ENCODE results near the gene TEAD2.

TEAD2 gene

DNA sequence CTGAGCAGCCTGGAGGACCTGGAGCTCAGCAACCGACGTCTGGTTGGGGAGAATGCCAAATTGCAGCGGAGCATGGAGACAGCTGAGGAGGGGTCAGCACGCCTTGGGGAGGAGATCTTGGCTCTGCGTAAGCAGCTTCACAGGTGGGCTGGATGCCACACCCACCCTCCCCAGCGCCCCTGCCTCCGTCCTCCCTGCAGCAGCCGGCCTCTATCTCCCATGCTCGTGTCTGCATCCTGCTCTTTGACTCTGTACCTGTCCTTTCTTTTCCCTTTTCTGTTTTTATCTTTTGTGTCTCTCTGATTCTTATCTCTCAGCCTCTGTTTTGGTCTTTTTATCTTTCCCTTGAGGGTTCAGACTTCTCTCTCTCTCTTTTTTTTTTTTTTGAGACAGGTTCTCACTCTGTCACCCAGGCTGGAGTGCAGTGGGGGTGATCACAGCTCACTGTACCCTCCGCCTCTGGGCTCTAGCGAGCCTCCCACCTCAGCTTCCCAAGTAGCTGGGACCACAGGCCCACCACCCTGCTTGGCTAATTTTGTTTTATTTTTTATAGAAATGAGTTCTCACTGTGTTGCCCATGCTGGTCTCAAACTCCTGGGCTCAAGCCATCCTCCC lies 35.9 kb upstream of the TEAD2 start:
- H3F3A ChIP-seq (ENCODE audit: control insufficient read depth, insufficient read depth): peaks cover 2% of the 10 kb centered on the region; the same call in 1 of the 2 replicates
- no peak overlapping the region for H3K4me2 ChIP-seq (ENCODE audit: low read length)
- H3K79me2 ChIP-seq (ENCODE audit: control insufficient read depth, low read length): no peaks in the 10 kb centered on the region
- no peak overlapping the region for H3K4me3 ChIP-seq (ENCODE audit: low read length)
- no peaks in the 10 kb centered on the region for H4K20me1 ChIP-seq (ENCODE audit: control insufficient read depth, insufficient read depth, low read depth, low read length)
- no peaks in the 10 kb centered on the region for H3K27me3 ChIP-seq (ENCODE audit: control insufficient read depth, low read length)
- no peaks in the 10 kb centered on the region for H3K9me2 ChIP-seq (replicated peaks; ENCODE audit: control insufficient read depth, low read length)
- TF ChIP-seq, protein P1, sequence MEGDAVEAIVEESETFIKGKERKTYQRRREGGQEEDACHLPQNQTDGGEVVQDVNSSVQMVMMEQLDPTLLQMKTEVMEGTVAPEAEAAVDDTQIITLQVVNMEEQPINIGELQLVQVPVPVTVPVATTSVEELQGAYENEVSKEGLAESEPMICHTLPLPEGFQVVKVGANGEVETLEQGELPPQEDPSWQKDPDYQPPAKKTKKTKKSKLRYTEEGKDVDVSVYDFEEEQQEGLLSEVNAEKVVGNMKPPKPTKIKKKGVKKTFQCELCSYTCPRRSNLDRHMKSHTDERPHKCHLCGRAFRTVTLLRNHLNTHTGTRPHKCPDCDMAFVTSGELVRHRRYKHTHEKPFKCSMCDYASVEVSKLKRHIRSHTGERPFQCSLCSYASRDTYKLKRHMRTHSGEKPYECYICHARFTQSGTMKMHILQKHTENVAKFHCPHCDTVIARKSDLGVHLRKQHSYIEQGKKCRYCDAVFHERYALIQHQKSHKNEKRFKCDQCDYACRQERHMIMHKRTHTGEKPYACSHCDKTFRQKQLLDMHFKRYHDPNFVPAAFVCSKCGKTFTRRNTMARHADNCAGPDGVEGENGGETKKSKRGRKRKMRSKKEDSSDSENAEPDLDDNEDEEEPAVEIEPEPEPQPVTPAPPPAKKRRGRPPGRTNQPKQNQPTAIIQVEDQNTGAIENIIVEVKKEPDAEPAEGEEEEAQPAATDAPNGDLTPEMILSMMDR (IDR thresholded peaks at IDR 0.05; ENCODE audit: low read depth, low read length, poor library complexity, severe bottlenecking): no peak
- TF ChIP-seq EZH2phosphoT487 (IDR thresholded peaks at IDR 0.05; ENCODE audit: borderline replicate concordance, low read length): no peak
- no peaks in the 10 kb centered on the region for H3K36me3 ChIP-seq (ENCODE audit: control insufficient read depth, low read length)
- no peaks in the 10 kb centered on the region for H3K9me3 ChIP-seq (ENCODE audit: control insufficient read depth, insufficient read depth, low read length)
- H3K27ac ChIP-seq (ENCODE audit: low read depth, low read length): no peak overlapping the region
- peaks cover 17% of the 10 kb centered on the region for H3K4me1 ChIP-seq (ENCODE audit: control insufficient read depth, low read length)

DNA sequence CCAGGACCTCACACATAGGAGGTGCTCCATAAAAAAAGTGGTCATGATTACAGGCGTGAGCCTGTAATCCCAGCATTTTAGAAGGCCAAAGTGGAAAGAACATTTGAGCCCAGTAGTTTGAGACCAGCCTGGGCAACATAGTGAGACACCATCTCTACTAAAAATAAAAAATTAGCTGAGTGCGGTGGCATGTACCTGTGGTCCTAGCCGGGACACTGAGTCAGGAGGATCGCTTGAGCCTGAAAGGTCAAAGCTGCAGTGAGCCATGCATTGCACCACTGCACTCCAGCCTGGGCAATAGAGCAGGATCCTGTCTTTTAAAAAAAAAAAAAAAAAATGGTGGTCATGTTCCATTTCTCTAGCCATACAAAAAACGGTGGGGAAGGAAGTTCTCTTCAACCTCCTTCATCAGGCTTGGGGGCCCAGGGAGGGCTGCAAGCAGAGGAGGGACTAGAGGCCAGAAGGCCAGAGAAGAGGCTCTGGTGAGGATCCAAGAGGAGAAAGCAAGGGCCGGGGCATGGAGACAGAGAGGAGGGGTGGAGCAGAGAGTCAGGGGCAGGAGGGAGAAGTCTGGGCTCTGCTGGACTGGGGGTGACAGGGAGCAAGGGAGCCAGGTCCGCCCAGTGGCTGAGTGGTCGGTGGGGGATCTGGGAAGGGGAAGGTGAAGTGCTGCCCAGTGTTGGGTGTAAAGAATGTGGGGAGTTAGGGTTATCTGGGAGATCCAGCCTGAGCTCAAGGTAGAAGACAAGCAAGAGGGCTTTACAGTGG lies 34.7 kb upstream of the TEAD2 start:
- no peaks in the 10 kb centered on the region for H3K36me3 ChIP-seq (ENCODE audit: control insufficient read depth, low read length)
- H3K9me2 ChIP-seq (replicated peaks; ENCODE audit: control insufficient read depth, low read length): no peaks in the 10 kb centered on the region
- no peak overlapping the region for H3K4me2 ChIP-seq (ENCODE audit: low read length)
- peaks cover 15% of the 10 kb centered on the region for H3K4me1 ChIP-seq (ENCODE audit: control insufficient read depth, low read length)
- TF ChIP-seq, protein P1 (IDR thresholded peaks at IDR 0.05; ENCODE audit: low read depth, low read length, poor library complexity, severe bottlenecking): no peak
- no peak for TF ChIP-seq EZH2phosphoT487 (IDR thresholded peaks at IDR 0.05; ENCODE audit: borderline replicate concordance, low read length)
- H3F3A ChIP-seq (ENCODE audit: control insufficient read depth, insufficient read depth): no peaks in the 10 kb centered on the region
- H3K9me3 ChIP-seq (ENCODE audit: control insufficient read depth, insufficient read depth, low read length): no peaks in the 10 kb centered on the region
- H3K27ac ChIP-seq (ENCODE audit: low read depth, low read length): no peak overlapping the region
- no peak overlapping the region for H3K4me3 ChIP-seq (ENCODE audit: low read length)
- H4K20me1 ChIP-seq (ENCODE audit: control insufficient read depth, insufficient read depth, low read depth, low read length): no peaks in the 10 kb centered on the region
- H3K79me2 ChIP-seq (ENCODE audit: control insufficient read depth, low read length): no peaks in the 10 kb centered on the region
- no peaks in the 10 kb centered on the region for H3K27me3 ChIP-seq (ENCODE audit: control insufficient read depth, low read length)

DNA sequence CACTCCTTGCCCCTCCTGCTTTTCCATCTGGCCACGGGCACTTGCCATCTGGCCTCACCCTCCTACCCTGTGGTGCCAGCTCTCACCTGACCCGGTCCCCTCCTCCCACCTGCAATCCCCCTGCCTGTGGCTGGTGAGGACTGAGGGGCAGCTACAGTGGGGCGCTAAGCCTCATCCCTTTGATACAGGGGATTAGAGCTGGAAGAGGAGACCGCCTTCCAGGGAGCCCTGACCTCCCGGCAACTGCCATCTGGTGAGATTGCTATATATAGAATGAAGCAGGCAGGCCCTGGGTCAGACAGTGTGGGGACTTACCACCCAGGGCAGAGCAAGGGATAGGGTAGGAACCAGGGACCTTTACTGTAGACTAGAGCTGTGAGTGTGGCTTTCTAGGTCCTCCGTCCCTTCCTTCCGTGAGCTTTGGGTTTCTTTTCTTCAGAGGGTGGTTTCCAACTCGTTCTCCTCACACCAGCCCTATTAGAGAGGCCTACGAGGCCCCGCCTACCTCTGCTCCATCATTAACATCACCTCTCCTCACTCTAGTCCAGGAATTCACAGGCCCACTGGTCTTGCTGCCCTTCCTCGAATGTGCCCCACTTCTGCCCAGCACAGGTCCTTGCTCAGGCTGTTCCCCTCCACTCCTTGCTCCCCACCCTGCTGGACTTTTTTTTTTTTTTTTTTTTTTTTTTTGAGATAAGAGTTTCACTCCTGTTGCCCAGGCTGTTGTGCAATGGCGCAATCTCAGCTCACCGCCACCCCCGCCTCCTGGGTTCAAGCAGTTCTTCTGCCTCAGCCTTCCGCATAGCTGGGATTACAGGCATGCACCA lies 33.6 kb upstream of the TEAD2 start:
- Histone ChIP-seq H3K4me1 (ENCODE audit: control insufficient read depth, low read length) (peaks cover 26% of the 10 kb centered on the region), H3K9me3 (ENCODE audit: control insufficient read depth, insufficient read depth, low read length) (no peaks in the 10 kb centered on the region), H3K4me3 (ENCODE audit: low read length) (no peak overlapping the region), H3F3A (ENCODE audit: control insufficient read depth, insufficient read depth) (peaks cover 6% of the 10 kb centered on the region), H3K4me2 (ENCODE audit: low read length) (no peak overlapping the region), H4K20me1 (ENCODE audit: control insufficient read depth, insufficient read depth, low read depth, low read length) (no peaks in the 10 kb centered on the region), H3K27me3 (ENCODE audit: control insufficient read depth, low read length) (no peaks in the 10 kb centered on the region), H3K36me3 (ENCODE audit: control insufficient read depth, low read length) (no peaks in the 10 kb centered on the region), H3K27ac (ENCODE audit: low read depth, low read length) (no peak overlapping the region), H3K79me2 (ENCODE audit: control insufficient read depth, low read length) (no peaks in the 10 kb centered on the region), H3K9me2 (replicated peaks; ENCODE audit: control insufficient read depth, low read length) (no peaks in the 10 kb centered on the region)
- TF ChIP-seq, protein P1 (IDR thresholded peaks at IDR 0.05; ENCODE audit: low read depth, low read length, poor library complexity, severe bottlenecking): no peak
- TF ChIP-seq EZH2phosphoT487 (IDR thresholded peaks at IDR 0.05; ENCODE audit: borderline replicate concordance, low read length): no peak

Measured in DOHH2 (cell line).